OCI-LY7 (cell line): ENCODE measurements around the gene RPS21. TPM values are rescaled to one million over a fixed set of nuclear protein-coding genes. Genes with fewer than 3 reads are reported as not detected.

Source experiments
- BruUV-seq: library from RNA; stranded (reverse); fragments of 400-500 nt; replicated peaks from 2 replicates; lab custom pipeline; 2021; lab: Mats Ljungman, UMichigan
- CTCF ChIA-PET: fragments of 300-600 bp; sonication (Branson Sonifier 250); formaldehyde crosslinking; loops from one replicate; lab custom pipeline; 2022; ENCODE audit warnings: antibody characterized with exemption; ENCODE audit not compliant: unreplicated experiment; lab: Charles Lee
- POLR2A ChIA-PET: fragments of 300-600 bp; sonication (Branson Sonifier 250); formaldehyde crosslinking; loops from one replicate; lab custom pipeline; 2022; ENCODE audit warnings: antibody characterized with exemption; lab: Charles Lee
- DNase-seq: peaks from one replicate; pipeline ENCODE4 v3.0.0-alpha.2; 2015; ENCODE audit warnings: low spot score
- H2AFZ ChIP-seq: fragments of 200-600 bp; sonication (generic), shearing (Covaris generic); 2 replicates; pipeline ENCODE4 v1.6.1; 2014; ENCODE audit warnings: mild to moderate bottlenecking, antibody characterized with exemption, low read length, moderate library complexity
- H3K27ac ChIP-seq: fragments of 200-600 bp; sonication (generic); 2 replicates; pipeline ENCODE4 v1.5.1; 2014; ENCODE audit warnings: mixed run types, low read depth, mild to moderate bottlenecking, moderate library complexity, low read length, inconsistent platforms; ENCODE audit not compliant: poor library complexity, severe bottlenecking
- H3K36me3 ChIP-seq: fragments of 200-600 bp; sonication (generic); 2 replicates; pipeline ENCODE4 v1.6.1; 2014; ENCODE audit warnings: mild to moderate bottlenecking, antibody characterized with exemption, low read length, moderate library complexity, mixed read lengths; ENCODE audit not compliant: insufficient read depth
- H3K4me1 ChIP-seq: fragments of 200-600 bp; sonication (generic); 2 replicates; pipeline ENCODE4 v1.5.1; 2014; ENCODE audit warnings: mild to moderate bottlenecking, low read length; ENCODE audit not compliant: insufficient read depth, poor library complexity, severe bottlenecking
- H3K4me2 ChIP-seq: fragments of 200-600 bp; sonication (generic); 2 replicates; pipeline ENCODE4 v1.6.1; 2014; ENCODE audit warnings: mild to moderate bottlenecking, low read length
- H3K4me3 ChIP-seq: fragments of 200-600 bp; sonication (generic); 2 replicates; pipeline ENCODE4 v1.5.1; 2014; ENCODE audit warnings: mild to moderate bottlenecking, low read depth, low read length; ENCODE audit not compliant: poor library complexity, severe bottlenecking
- H3K79me2 ChIP-seq: fragments of 200-600 bp; sonication (generic); 2 replicates; pipeline ENCODE4 v1.6.1; 2016; ENCODE audit warnings: low read depth, mild to moderate bottlenecking, low read length, moderate library complexity, mixed read lengths; ENCODE audit not compliant: insufficient read depth
- H3K9me2 ChIP-seq: fragments of 200-600 bp; sonication (generic); 2 replicates; pipeline ENCODE4 v1.6.1; 2016; ENCODE audit warnings: mild to moderate bottlenecking, low read length, mixed read lengths; ENCODE audit not compliant: insufficient read depth
- H3K9me3 ChIP-seq: fragments of 200-600 bp; sonication (generic); 2 replicates; pipeline ENCODE4 v1.6.1; 2014; ENCODE audit warnings: mild to moderate bottlenecking, mixed run types, low read length, mixed read lengths
- H4K20me1 ChIP-seq: fragments of 200-600 bp; sonication (generic); 2 replicates; pipeline ENCODE4 v1.6.1; 2014; ENCODE audit warnings: mild to moderate bottlenecking, antibody characterized with exemption, low read length, moderate library complexity, mixed read lengths; ENCODE audit not compliant: insufficient read depth
- CTCF ChIP-seq: fragments of 200-600 bp; sonication (generic); conservative IDR thresholded peaks from 2 replicates; pipeline ENCODE4 v1.5.1; 2014; ENCODE audit warnings: mild to moderate bottlenecking, antibody characterized with exemption, low read length, moderate library complexity, mixed read lengths
- EZH2phosphoT487 ChIP-seq: fragments of 200-600 bp; sonication (generic); IDR thresholded peaks from 2 replicates; pipeline ENCODE4 v1.6.1; 2018; ENCODE audit warnings: low read depth, borderline replicate concordance, mild to moderate bottlenecking, mixed run types, antibody characterized with exemption, low read length, moderate library complexity, mixed read lengths
- intact Hi-C: fragments of 100-400 bp; cut with micrococcal nuclease; formaldehyde crosslinking; loops from one replicate; pipeline ENCODE4 v1.10.0; 2022; ENCODE audit not compliant: unreplicated experiment
- total RNA-seq, 2 experiments: library from RNA; depleted of rRNA in 1 of 2; stranded (reverse); fragments of >200 nt in 1 of 2; shearing (Covaris generic) in 1 of 2; gene quantifications; 2 replicates each; pipeline ENCODE4 v1.2.3, GENCODE V29; 2014 to 2022

The RPS21 gene
- total RNA-seq, 2 experiments from 2014 or later: 2,571 to 3,376 TPM

- Histone ChIP-seq H2AFZ (no peak overlapping the region), H3K9me3 (no peaks in the 10 kb centered on the region), H3K27ac (no peak overlapping the region), H3K4me1 (peaks cover 44% of the 10 kb centered on the region), H3K9me2 (no peaks in the 10 kb centered on the region), H3K4me3 (no peak overlapping the region), H3K36me3 (peaks cover 15% of the 10 kb centered on the region; the same call in 1 of the 2 replicates), H4K20me1 (no peaks in the 10 kb centered on the region), H3K4me2 (no peak overlapping the region), H3K79me2 (no peaks in the 10 kb centered on the region)
- intact Hi-C loops: no loop called here
- TF ChIP-seq CTCF (no peak), EZH2phosphoT487 (no peak)
- POLR2A ChIA-PET: no interaction called here
- BruUV-seq: no TSS peak
- CTCF ChIA-PET: no interaction called here
- DNase-seq: no peak
These were observed 32.0 kb upstream of the RPS21 start for GRCh38 chr20:62354811-62355341.

- H3K27ac ChIP-seq: no peak overlapping the region
- TF ChIP-seq CTCF (no peak), EZH2phosphoT487 (no peak)
- H3K4me3 ChIP-seq: no peak overlapping the region
- peaks cover 46% of the 10 kb centered on the region for H3K4me1 ChIP-seq
- H3K36me3 ChIP-seq: peaks cover 10% of the 10 kb centered on the region; the same call in 1 of the 2 replicates
- no peak overlapping the region for H2AFZ ChIP-seq
- H4K20me1 ChIP-seq: no peaks in the 10 kb centered on the region
- no peaks in the 10 kb centered on the region for H3K9me3 ChIP-seq
- CTCF ChIA-PET: no interaction called here
- no peak overlapping the region for H3K4me2 ChIP-seq
- intact Hi-C loops: no loop called here
- H3K9me2 ChIP-seq: no peaks in the 10 kb centered on the region
- POLR2A ChIA-PET: no interaction called here
- no peaks in the 10 kb centered on the region for H3K79me2 ChIP-seq
- DNase-seq: no peak
- BruUV-seq: no TSS peak
These were observed 31.4 kb upstream of the RPS21 start for GRCh38 chr20:62355516-62355877.

GRCh38 chr20:62355878-62356588 lies 30.9 kb upstream of the RPS21 start:
- POLR2A ChIA-PET: no interaction called here
- Histone ChIP-seq H3K79me2 (no peaks in the 10 kb centered on the region), H3K4me2 (no peak overlapping the region)

More at GRCh38 chr20:62355878-62356588, 30.9 kb upstream of the RPS21 start:
- Histone ChIP-seq H3K4me3 (no peak overlapping the region), H4K20me1 (no peaks in the 10 kb centered on the region), H3K9me2 (no peaks in the 10 kb centered on the region), H3K36me3 (peaks cover 10% of the 10 kb centered on the region; the same call in 1 of the 2 replicates), H3K27ac (no peak overlapping the region), H3K4me1 (peaks cover 50% of the 10 kb centered on the region), H3K9me3 (no peaks in the 10 kb centered on the region), H2AFZ (no peak overlapping the region)
- no peak for DNase-seq
- no TSS peak for BruUV-seq
- TF ChIP-seq EZH2phosphoT487 (no peak), CTCF (no peak)
- intact Hi-C loops: no loop called here
- CTCF ChIA-PET: no interaction called here
